Astrocyte (in vitro differentiated cells and primary cell): ENCODE results near the gene ACTN2. TPM values are rescaled to one million over a fixed set of nuclear protein-coding genes. Genes with fewer than 3 reads are reported as not detected.

ENCODE experiments used
- DNase-seq: peaks from one replicate; pipeline ENCODE4 v3.0.0-alpha.2; 2010; ENCODE audit warnings: low read depth
- FAIRE-seq: peaks from 2 replicates; lab custom pipeline; 2011; peaks lifted over from hg19 to GRCh38; lab: Jason Lieb, UNC
- H2AFZ ChIP-seq: 2 replicates; pipeline ENCODE4 v1.6.0; 2012; ENCODE audit warnings: low read depth, low read length, inconsistent platforms
- H3K27ac ChIP-seq: 2 replicates; pipeline ENCODE4 v1.5.1; 2011; ENCODE audit warnings: low read depth, low read length, inconsistent platforms
- H3K27me3 ChIP-seq: 2 replicates; pipeline ENCODE4 v1.6.0; 2011; ENCODE audit warnings: low read length, inconsistent platforms; ENCODE audit not compliant: insufficient read depth
- H3K36me3 ChIP-seq: 2 replicates; pipeline ENCODE4 v1.5.1; 2011; ENCODE audit warnings: low read length, inconsistent platforms; ENCODE audit not compliant: insufficient read depth
- H3K4me1 ChIP-seq: 2 replicates; pipeline ENCODE4 v1.5.1; 2011; ENCODE audit warnings: low read length, inconsistent platforms; ENCODE audit not compliant: insufficient read depth
- H3K4me2 ChIP-seq: 2 replicates; pipeline ENCODE4 v1.6.0; 2012; ENCODE audit warnings: low read length, inconsistent platforms
- H3K4me3 ChIP-seq: 2 replicates; pipeline ENCODE4 v1.5.1; 2011; ENCODE audit warnings: low read depth, mild to moderate bottlenecking, low read length, inconsistent platforms; ENCODE audit not compliant: insufficient read depth
- H3K79me2 ChIP-seq: 2 replicates; pipeline ENCODE4 v1.6.0; 2012; ENCODE audit warnings: mild to moderate bottlenecking, low read length, inconsistent platforms; ENCODE audit not compliant: insufficient read depth
- H3K9ac ChIP-seq: 2 replicates; pipeline ENCODE4 v1.6.0; 2012; ENCODE audit warnings: mild to moderate bottlenecking, low read length, inconsistent platforms
- H3K9me3 ChIP-seq: 2 replicates; pipeline ENCODE4 v1.5.1; 2012; ENCODE audit warnings: low read depth, mild to moderate bottlenecking, low read length, inconsistent platforms; ENCODE audit not compliant: insufficient read depth
- H4K20me1 ChIP-seq: 2 replicates; pipeline ENCODE4 v1.6.0; 2012; ENCODE audit warnings: low read length, inconsistent platforms; ENCODE audit not compliant: insufficient read depth
- H3K27ac Mint-ChIP-seq: one replicate; pipeline ENCODE4 v1.8.0; 2021; ENCODE audit warnings: mild to moderate bottlenecking, mixed read lengths; ENCODE audit not compliant: unreplicated experiment
- H3K27me3 Mint-ChIP-seq: one replicate; pipeline ENCODE4 v1.8.0; 2021; ENCODE audit warnings: low read depth, mixed read lengths; ENCODE audit not compliant: unreplicated experiment
- H3K36me3 Mint-ChIP-seq: one replicate; pipeline ENCODE4 v1.8.0; 2021; ENCODE audit warnings: low read depth, mixed read lengths; ENCODE audit not compliant: unreplicated experiment
- H3K4me1 Mint-ChIP-seq: one replicate; pipeline ENCODE4 v1.8.0; 2021; ENCODE audit warnings: low read depth, mixed read lengths; ENCODE audit not compliant: unreplicated experiment
- H3K4me3 Mint-ChIP-seq: one replicate; pipeline ENCODE4 v1.8.0; 2021; ENCODE audit warnings: mild to moderate bottlenecking, moderate library complexity, mixed read lengths; ENCODE audit not compliant: unreplicated experiment
- H3K9me3 Mint-ChIP-seq: one replicate; pipeline ENCODE4 v1.8.0; 2021; ENCODE audit warnings: mild to moderate bottlenecking, mixed read lengths; ENCODE audit not compliant: unreplicated experiment
- EZH2 ChIP-seq: IDR thresholded peaks from 2 replicates; pipeline ENCODE4 v1.6.1; 2012; ENCODE audit warnings: mild to moderate bottlenecking, low read length, inconsistent platforms; ENCODE audit not compliant: insufficient read depth
- total RNA-seq: library from RNA; stranded (reverse); gene quantifications from 2 replicates; pipeline ENCODE4 v1.2.1, GENCODE V29; 2021
- TF ChIP-seq, protein P1 (sequence below): IDR thresholded peaks from 2 replicates; pipeline ENCODE4 v1.5.1; 2011; ENCODE audit warnings: low read depth, mild to moderate bottlenecking, inconsistent platforms, low read length, moderate library complexity; ENCODE audit not compliant: insufficient read depth

The ACTN2 gene
- total RNA-seq, 1 donor from 2014 or later, result 0.89 TPM

DNA sequence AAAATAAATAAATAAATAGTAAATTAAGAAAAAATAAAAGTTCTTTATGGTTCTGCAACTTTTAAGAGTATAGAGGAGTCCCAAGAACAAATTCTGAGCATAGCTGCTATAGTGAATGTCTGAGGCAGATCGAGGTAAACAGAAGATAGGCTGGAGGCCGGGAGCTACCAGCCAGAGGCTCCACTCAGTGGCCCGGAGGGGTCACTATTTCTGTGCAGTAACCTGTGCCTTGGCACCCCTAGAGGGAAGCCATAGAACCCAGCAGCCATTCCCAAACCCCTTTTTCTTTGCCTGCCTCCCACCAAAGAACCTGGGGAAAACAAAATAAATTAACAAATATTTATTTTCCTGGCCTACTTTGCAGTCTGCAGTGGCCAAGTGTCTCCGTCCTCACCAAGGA, 43.5 kb upstream of the ACTN2 start:
- Mint-ChIP-seq H3K27ac (no peak overlapping the region), H3K36me3 (no peaks in the 10 kb centered on the region), H3K9me3 (no peaks in the 10 kb centered on the region), H3K4me1 (no peaks in the 10 kb centered on the region), H3K27me3 (peaks cover 3% of the 10 kb centered on the region), H3K4me3 (no peak overlapping the region)
- Histone ChIP-seq H3K4me1 (no peaks in the 10 kb centered on the region), H3K27ac (no peak overlapping the region), H3K9ac (no peak overlapping the region), H3K4me2 (no peak overlapping the region), H3K9me3 (no peaks in the 10 kb centered on the region), H3K4me3 (no peak overlapping the region), H4K20me1 (no peaks in the 10 kb centered on the region), H3K27me3 (no peaks in the 10 kb centered on the region), H3K79me2 (no peaks in the 10 kb centered on the region), H2AFZ (no peak overlapping the region), H3K36me3 (no peaks in the 10 kb centered on the region)
- TF ChIP-seq, protein P1, sequence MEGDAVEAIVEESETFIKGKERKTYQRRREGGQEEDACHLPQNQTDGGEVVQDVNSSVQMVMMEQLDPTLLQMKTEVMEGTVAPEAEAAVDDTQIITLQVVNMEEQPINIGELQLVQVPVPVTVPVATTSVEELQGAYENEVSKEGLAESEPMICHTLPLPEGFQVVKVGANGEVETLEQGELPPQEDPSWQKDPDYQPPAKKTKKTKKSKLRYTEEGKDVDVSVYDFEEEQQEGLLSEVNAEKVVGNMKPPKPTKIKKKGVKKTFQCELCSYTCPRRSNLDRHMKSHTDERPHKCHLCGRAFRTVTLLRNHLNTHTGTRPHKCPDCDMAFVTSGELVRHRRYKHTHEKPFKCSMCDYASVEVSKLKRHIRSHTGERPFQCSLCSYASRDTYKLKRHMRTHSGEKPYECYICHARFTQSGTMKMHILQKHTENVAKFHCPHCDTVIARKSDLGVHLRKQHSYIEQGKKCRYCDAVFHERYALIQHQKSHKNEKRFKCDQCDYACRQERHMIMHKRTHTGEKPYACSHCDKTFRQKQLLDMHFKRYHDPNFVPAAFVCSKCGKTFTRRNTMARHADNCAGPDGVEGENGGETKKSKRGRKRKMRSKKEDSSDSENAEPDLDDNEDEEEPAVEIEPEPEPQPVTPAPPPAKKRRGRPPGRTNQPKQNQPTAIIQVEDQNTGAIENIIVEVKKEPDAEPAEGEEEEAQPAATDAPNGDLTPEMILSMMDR, result no peak
- no peak for TF ChIP-seq EZH2
- FAIRE-seq (no peak), DNase-seq (no peak)

DNA sequence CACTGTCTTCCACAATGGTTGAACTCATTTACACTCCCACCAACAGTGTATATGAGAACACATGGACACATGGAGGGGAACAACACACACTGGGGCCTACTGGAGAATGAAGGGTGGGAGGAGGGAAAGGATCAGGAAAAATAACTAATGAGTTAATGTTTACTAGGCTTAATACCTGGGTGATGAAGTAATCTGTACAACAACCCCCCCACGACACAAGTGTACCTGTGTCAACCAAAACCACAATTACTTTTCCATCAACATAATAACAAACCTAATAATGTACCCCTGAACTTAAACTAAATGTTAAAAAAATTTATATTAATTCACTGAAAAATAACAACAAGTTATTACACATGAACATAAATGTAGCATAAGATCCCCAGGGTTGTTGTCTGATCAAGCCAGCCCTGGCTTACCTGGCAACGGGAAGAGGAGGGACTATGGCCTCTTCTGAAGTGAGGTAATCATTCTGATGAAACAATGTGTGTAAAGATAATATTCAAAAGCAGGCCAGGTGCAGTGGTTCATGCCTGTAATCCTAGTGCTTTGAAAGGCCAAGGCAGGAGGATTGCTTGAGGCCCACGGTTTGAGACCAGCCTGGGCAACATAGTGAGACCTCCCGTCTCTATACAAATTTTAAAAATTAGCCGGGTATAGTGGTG, 41.2 kb upstream of the ACTN2 start:
- Histone ChIP-seq H3K4me1 (no peaks in the 10 kb centered on the region), H3K4me3 (no peak overlapping the region), H3K9me3 (no peaks in the 10 kb centered on the region), H3K79me2 (no peaks in the 10 kb centered on the region), H3K9ac (no peak overlapping the region), H3K27ac (no peak overlapping the region), H2AFZ (no peak overlapping the region), H3K27me3 (no peaks in the 10 kb centered on the region), H3K36me3 (no peaks in the 10 kb centered on the region), H4K20me1 (no peaks in the 10 kb centered on the region), H3K4me2 (no peak overlapping the region)
- no peaks in the 10 kb centered on the region for H3K27me3 Mint-ChIP-seq
- TF ChIP-seq, protein P1, result no peak
- no peak for TF ChIP-seq EZH2
- no peak for DNase-seq
- no peaks in the 10 kb centered on the region for H3K9me3 Mint-ChIP-seq
- H3K36me3 Mint-ChIP-seq, result no peaks in the 10 kb centered on the region
- no peaks in the 10 kb centered on the region for H3K4me1 Mint-ChIP-seq
- no peak overlapping the region for H3K27ac Mint-ChIP-seq
- H3K4me3 Mint-ChIP-seq, result no peak overlapping the region
- no peak for FAIRE-seq

DNA sequence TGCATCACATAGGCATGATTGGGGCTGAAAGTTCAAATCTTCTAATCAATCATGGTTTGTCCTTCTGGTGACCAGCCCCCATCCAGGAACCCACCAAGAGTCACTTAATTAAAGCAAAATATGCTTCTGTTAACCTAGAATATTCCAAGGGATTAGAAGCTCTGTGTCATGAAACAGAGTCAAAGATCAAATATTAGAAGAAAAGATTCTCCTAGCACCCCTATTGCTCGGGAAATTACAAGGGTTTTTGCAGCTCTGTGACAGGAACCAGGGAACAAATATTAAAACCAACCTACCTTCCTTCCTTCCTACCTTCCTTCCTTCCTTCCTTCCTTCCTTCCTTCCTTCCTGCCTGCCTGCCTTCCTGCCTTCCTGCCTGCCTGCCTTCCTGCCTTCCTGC, 31.8 kb upstream of the ACTN2 start:
- no peaks in the 10 kb centered on the region for H3K4me1 ChIP-seq
- no peaks in the 10 kb centered on the region for H3K27me3 ChIP-seq
- no peak overlapping the region for H3K4me3 Mint-ChIP-seq
- no peak overlapping the region for H3K27ac Mint-ChIP-seq
- TF ChIP-seq, protein P1, result no peak
- TF ChIP-seq EZH2, result no peak
- no peaks in the 10 kb centered on the region for H3K4me1 Mint-ChIP-seq
- H3K9me3 ChIP-seq, result peaks cover 3% of the 10 kb centered on the region
- H3K27ac ChIP-seq, result no peak overlapping the region
- no peak overlapping the region for H3K4me3 ChIP-seq
- no peaks in the 10 kb centered on the region for H3K9me3 Mint-ChIP-seq
- H3K36me3 ChIP-seq, result no peaks in the 10 kb centered on the region
- H3K36me3 Mint-ChIP-seq, result peaks cover 2% of the 10 kb centered on the region
- H3K4me2 ChIP-seq, result no peak overlapping the region
- H3K9ac ChIP-seq, result no peak overlapping the region
- no peak for DNase-seq
- no peaks in the 10 kb centered on the region for H4K20me1 ChIP-seq
- H3K27me3 Mint-ChIP-seq, result peaks cover 3% of the 10 kb centered on the region
- no peaks in the 10 kb centered on the region for H3K79me2 ChIP-seq
- H2AFZ ChIP-seq, result no peak overlapping the region
- FAIRE-seq, result no peak
